C1 segment of cervical spinal cord (tissue), 14 donors: ENCODE data around the gene OGDH.
A peak's percentile ranks its signal among the peaks of the same experiment; 100 is the strongest.
"Not testable (repeated sequence)": the region's sequence is repeated elsewhere in the genome, so short reads cannot be mapped to it uniquely, and the experiment has no call there.

Experiments
- DNase-seq, 14 donors: peaks; one replicate each; lab custom pipeline; 2025; lab: John Stamatoyannopoulos, UW

The OGDH gene

GRCh38 chr7:44606341-44607140 lies at the start of gene OGDH:
Gene OGDH (plus strand): TSS chr7:44606627. CDS start chr7:44624344, 17,717 bp downstream.
- DNase-seq = peak; percentile 95 to 100 (median 99)

DNA sequence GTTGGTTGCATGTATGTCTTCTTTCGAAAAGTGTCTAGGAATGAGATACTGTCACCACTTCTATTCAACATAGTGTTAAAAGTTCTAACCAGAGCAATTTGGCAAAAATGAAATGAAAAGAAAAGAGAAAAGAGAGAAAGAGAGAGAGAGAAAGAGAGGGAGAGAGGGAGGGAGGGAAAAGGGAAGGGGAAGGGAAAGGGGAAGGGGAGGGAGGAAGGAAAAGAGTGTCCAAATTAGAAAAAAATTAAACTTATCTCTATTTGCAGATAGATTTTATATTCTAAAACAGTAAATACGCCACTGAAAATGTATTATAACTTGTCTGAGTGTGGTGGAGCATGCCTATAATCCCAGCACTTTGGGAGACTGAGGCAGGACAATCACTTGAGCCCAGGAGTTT lies 48.9 kb upstream of the OGDH start:
- no peak for DNase-seq

GRCh38 chr7:44559485-44559884 lies 46.9 kb upstream of the OGDH start:
- DNase-seq = peak in 1 of 14 donors; percentile 20

- no peak for DNase-seq
These were observed 44.9 kb upstream of the OGDH start for GRCh38 chr7:44561481-44561880.

DNA sequence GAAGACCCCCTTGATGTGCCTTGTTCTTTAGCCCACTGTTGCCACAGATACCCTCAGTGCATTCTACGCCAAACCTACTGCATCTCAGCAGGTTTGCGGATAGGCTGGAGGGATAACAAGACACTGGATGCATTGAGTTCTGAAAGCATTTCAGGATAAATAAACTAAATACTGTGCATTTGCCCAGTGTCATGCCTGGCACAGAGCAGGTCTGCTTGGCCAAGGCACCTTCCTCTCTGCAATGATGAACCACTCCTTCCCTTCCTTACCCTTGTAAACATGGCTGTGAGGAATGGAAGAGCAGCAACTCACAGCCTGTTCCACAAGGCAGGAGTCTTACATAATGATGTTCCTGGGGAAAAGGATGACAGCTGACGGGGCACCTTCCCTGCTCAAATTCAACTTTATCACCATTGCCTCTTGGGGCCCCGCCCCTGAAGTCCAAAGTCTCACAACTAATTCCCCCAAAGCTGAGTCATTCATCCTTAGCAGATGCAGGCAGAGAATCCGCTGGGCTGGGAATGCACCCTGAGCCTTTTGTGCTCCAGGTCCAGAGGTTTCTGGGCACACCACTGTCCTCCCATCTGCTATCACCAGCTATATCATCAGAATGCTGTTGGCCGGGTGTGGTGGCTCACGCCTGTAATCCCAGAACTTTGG lies 44.3 kb upstream of the OGDH start:
- DNase-seq = no peak

DNA sequence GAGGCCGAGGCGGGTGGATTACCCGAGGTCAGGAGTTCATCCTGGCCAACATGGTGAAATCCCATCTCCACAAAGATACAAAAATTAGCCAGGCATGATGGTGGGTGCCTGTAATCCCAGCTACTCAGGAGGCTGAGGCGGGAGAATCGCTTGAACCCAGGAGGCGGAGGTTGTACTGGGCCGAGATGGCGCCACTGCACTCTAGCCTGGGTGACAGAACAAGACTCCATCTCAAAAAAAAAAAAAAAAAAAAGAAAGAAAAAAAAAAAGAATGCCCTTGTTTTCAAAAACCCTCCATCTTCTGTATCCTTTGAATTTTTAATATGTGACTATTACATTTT lies 43.8 kb upstream of the OGDH start:
- DNase-seq = not testable (repeated sequence)

DNA sequence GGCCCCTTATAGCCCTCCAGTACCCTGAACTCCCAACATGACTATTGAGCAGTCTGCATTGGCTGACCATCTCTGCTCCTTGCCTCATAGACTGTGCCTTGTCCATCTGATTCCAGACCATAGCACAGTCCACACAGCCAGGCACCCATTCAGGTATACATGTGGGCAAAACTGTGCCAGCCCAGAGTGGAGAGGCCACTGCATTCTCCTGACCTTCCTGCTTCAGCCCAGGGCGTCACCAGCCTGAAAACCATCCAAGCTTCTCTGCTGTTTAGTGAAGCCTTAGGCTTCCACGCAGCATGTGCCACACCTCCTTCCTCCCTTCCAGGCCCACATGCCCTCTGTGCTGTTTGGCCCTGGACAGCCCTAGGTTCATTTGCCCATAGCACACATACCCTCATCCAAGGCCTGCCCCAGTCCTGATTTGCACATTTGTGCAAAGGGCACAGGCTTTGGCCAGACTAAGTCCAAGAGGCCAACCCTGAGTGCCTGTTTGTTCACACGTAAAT lies 43.2 kb upstream of the OGDH start:
- DNase-seq = no peak

GRCh38 chr7:44564606-44565005 lies 41.8 kb upstream of the OGDH start:
- DNase-seq = no peak

- peak in 11 of 14 donors; percentile 11 to 52 (median 24) for DNase-seq
These were observed 41.2 kb upstream of the OGDH start for GRCh38 chr7:44565097-44565794.

DNA sequence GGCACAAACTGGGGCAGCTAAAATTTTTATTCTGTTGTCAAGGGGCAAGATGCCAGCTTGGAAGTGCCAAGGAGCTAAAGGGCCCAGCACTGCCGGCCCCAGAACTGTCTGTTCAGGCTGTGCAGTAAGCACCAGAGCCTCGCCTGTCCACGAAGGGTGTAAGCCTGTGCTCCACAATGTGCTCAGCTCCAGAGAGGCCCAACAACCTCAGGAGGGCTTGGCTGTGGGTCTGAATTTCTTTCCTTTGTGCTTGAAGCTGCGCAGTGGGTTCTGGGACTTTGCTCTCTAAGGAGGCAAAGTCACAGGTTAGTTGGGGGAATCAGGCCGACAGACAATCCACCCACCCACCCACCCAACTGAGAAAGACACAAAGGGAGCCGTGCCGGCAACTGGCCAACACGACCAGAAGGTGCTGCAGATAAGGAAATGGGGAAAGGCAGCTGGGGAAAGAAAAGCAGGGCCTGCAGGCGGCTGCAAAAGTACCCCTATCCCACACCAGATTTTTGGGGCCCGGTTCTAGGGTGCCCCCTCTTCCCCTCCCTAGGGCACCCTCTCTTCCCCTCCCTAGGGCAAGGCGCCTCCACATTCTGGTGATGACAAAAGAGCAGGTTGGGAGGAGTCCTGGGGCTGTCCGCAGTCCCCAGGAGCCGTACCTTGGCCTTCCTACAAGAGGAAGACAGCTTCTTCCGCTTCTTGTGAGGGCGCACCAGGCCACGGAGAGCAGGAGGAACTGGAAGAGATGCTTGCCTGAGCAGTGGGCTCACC lies 40.5 kb upstream of the OGDH start:
- peak in 1 of 14 donors; percentile 11 for DNase-seq

- no peak for DNase-seq
These were observed 39.7 kb upstream of the OGDH start for GRCh38 chr7:44566680-44567079.

- DNase-seq = no peak
These were observed 38.5 kb upstream of the OGDH start for GRCh38 chr7:44567884-44568283.

DNA sequence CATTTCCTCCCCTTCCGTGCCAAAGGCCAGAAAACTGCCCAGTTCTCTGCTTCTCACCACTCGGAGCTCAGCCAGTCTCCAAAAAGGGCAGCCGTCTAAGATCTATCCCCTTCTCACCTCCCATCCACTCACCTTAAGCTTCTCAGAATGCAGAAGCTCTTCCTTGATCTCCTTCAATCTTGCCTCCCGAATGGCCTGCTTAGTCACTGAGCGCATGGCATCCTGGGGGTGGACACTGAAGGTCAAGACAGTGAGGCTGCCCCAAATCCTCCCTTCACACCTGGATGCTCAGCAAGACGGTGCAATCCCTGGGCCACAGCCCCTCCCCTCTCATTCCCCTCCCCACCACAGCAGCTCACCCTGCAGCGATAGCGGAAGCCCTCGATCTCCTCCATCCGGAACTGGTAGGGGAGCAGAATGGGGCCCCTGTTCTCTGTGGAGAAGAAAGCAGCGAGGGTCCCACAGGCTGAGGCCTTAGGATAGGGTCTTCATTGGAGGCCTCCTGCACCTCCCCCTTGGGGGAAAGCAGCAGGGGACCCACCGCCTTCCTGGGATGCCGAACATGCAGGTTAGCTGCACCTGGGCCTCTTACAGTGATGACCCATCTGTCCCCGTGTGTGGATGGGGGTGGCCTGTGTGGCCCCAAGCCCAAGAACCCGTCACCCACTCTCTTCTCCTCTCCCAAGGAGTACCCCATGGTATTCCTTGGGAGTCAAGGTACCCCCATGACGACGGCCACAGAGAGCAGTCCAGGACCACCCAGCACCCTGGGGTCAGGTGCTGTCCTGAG lies 37.5 kb upstream of the OGDH start:
- DNase-seq = no peak

- no peak for DNase-seq
These were observed 36.5 kb upstream of the OGDH start for GRCh38 chr7:44569959-44570358.

DNA sequence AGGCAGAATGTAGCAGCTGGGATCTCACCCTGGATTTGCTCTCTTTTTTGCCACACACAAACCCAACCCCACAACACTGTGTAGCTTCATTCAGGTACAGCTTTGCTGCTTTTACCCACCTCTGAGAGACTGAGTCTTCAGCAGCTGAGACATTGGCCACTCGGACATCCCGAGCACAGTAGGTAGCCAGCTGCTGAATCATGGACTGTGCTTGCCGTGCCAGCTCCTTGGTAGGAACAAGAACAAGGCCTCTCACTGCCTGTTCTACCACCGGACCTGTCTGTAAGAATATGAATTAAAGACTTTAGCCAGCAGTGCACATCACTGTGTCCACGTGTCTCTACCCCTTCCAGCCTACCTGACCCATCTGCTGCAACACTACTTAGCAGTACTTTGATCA lies 33.7 kb upstream of the OGDH start:
- no peak for DNase-seq

- peak; percentile 61 to 94 (median 92) for DNase-seq
These were observed 32.8 kb upstream of the OGDH start, which contains the start of gene DDX56 for GRCh38 chr7:44573464-44574286. Gene DDX56 (minus strand): TSS chr7:44573908. CDS start chr7:44573895, 13 bp downstream.

DNA sequence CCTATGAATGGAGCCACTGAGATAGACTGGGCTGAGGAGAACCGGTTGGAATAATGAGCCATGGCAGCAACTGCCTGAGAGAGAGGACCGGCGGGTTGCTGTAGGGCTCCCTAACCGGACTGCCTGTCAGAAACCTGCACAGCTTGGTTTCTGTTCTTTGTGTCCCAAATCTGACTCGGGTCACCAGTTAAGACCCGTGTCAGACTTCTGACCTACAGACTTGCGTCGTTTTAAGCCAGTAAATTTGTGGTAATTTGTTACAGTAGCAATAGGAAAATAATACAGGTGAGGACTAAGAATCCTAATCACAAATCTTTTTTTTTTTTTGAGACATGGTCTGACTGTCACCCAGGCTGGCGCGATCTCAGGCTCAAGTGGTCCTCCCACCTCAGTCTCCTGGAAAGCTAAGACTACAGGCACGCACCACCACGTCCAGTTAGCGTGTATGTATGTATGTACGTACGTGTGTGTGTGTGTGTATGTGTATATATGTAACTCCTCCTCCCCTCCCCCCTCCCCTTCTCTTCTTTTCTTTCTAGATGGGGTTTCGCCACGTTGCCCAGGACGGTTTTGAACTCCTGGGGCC lies 32.0 kb upstream of the OGDH start:
- DNase-seq = no peak

DNA sequence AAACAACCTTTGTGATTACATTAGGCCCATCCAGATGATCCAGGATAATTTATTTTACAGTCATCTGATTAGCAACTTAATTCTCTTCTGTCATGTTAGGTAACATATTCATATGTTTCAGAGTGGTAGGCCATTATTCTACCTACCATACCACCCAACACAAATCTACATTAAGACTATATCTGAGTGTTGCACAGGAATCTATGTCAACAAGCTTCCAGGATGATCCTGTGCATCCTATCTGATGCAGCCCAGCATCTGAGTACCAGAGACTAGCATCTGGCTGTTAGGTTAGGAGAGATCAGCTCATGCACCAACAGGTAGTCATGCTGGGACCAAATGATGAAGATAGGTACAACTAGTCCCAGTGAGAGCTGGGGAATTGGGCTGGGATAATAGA lies 31.4 kb upstream of the OGDH start:
- DNase-seq = no peak

DNA sequence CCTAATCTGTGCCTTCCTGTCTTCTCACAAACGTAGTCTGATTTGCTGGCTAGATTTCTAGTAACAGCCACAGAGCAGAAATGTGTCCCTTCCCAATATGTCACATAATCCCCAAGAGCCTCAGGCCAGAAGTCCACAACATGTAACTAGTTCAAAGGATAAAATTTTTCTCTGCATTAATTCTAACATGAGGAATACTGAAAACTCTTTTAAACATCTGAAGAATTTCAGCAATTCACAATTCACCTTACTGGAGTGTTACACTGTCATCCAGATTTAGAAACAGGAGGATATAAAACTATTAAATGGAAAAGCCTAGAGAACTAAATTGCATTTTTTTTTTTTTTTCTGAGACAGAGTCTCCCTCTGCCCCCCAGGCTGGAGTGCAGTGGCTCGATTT lies 30.2 kb upstream of the OGDH start:
- DNase-seq = no peak
